Measurements from ENCODE around the gene PLEKHA6. TPM values are rescaled to one million over a fixed set of nuclear protein-coding genes. Genes with fewer than 3 reads are reported as not detected.
A peak's percentile ranks its signal among the peaks of the same experiment; 100 is the strongest.

Gene PLEKHA6
- total RNA-seq, 1 donor, result 3.9 TPM

DNA sequence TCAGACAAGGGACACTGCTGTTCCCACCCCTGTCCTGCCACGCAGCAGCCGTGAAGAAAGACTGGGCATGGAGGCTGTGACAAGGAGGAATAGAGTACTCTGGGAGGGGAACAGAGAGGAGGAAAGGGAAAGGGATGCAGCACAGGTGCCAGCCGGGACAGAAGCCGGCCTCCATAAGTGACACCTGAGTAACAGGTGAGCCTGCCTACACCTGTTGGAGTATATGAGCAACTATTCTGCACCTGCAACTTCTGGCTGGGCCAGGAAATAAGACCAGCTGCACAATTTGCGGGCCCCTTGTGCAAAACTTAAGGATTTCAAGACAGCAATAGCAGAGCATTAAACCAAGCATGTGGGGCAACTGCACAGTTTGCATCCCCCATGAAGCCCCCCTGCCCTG, 73.4 kb downstream of the PLEKHA6 start:
- H3K4me3 ChIP-seq (ENCODE audit: low read depth, low read length), result no peak overlapping the region
- TF ChIP-seq, protein P1, sequence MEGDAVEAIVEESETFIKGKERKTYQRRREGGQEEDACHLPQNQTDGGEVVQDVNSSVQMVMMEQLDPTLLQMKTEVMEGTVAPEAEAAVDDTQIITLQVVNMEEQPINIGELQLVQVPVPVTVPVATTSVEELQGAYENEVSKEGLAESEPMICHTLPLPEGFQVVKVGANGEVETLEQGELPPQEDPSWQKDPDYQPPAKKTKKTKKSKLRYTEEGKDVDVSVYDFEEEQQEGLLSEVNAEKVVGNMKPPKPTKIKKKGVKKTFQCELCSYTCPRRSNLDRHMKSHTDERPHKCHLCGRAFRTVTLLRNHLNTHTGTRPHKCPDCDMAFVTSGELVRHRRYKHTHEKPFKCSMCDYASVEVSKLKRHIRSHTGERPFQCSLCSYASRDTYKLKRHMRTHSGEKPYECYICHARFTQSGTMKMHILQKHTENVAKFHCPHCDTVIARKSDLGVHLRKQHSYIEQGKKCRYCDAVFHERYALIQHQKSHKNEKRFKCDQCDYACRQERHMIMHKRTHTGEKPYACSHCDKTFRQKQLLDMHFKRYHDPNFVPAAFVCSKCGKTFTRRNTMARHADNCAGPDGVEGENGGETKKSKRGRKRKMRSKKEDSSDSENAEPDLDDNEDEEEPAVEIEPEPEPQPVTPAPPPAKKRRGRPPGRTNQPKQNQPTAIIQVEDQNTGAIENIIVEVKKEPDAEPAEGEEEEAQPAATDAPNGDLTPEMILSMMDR (IDR thresholded peaks at IDR 0.05; ENCODE audit: insufficient read depth, low read depth, low read length), result no peak
- DNase-seq (ENCODE audit: low read depth), result no peak

DNA sequence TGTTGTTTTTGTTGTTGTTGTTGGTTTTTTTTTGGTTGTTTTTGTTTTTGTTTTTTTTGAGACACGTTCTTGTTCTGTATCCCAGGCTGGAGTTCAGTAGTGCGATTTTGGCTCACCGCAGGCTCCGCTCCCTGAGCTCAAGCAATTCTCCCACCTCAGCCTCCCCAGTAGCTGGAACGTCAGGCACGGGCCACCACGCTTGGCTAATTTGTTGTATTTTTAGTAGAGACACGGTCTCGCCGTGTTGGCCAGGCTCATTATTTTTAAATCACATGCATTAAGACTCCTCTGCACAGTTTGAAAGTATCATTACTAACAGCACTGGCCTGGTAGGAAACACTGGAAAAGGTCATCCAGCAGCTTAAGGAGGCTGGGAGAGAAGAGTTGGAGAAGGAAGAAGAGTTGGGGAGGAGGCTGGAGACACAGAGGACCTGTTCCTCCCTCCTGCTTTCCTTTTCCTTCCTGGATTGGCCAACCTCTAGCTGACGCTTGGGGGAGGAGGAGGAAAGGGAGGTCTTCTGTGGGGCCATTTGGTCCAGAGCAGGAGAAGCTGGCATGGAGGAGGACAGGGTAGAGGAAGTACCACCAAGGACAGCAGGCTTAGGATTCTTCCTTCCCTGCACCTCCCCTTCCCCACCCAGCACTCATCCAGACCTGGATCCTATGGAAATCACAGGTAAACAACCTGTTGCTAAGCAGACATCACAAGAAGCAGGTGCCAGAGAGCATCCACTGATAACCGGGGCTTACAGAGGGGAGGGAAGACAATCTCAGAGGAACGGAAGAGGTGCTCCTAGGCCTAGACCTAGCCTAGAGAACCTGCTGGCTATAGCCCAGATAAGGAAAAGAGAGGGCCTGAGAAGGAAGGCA, 74.1 kb downstream of the PLEKHA6 start:
- no peak overlapping the region for H3K4me3 ChIP-seq (ENCODE audit: low read depth, low read length)
- no peak for DNase-seq (ENCODE audit: low read depth)
- TF ChIP-seq, protein P1 (IDR thresholded peaks at IDR 0.05; ENCODE audit: insufficient read depth, low read depth, low read length), result no peak

DNA sequence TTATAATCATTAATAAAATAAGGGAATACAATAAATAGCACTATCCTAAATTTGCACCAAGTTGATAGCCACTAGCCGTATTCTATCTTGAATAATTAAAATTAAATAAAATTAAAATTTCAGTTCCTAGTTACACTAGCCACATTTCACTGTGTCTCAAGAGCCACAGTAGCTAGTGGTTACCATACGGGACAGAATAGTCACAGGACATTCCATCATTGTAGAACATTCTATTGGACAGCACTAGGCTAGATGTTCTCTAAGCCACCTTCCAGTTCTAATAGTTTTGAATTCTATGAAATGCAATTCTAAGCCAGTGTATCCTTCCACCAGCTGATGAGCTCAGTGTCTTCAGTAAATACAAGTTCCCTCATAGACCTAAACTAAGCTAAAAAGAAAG, 74.8 kb downstream of the PLEKHA6 start:
- DNase-seq (ENCODE audit: low read depth), result no peak
- no peak overlapping the region for H3K4me3 ChIP-seq (ENCODE audit: low read depth, low read length)
- TF ChIP-seq, protein P1 (IDR thresholded peaks at IDR 0.05; ENCODE audit: insufficient read depth, low read depth, low read length), result no peak

DNA sequence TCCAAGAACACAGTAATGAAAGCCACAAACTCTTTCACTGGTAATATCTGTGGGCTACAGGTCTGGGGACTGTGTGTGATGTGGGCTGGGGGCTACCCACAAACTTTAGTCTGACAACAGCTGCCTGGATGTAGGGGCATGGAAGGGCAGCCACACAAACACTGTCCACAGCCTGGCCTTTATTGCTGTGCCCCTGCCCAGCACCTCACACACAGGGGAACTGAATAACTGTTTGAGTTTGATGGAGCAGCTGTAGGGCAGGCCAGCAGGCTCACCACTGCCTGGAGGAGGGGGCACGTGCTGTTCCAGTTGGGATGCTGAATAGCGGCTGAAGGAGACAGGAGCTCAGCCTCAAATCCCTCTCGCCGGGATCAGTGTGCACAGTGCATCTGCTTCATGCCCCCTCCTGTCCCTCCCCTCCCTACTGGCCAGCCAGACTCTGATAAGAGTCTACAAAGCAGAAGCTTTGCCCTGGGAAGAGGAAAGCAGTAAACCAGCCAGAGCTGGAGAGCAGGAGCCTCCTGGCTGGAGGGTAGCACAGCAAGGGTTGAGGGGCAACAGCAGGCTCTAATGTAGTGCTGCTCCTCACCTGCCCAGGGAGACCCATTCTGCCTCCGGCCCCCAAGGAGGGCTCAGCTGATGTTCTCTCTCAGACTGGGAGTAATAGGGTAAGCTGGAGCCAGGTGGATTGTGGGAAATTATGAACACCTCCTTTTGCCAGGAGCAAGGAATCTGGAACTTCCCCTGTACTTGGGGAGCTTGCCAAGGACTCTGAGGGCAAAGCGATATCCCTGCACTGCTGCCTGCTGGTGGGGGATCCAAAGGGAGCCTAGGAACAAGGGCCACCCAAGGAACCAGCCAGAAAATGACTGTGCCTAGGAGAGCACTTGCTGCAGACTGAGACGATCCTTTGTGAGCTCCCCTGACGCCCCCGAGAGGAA, 75.7 kb downstream of the PLEKHA6 start:
- H3K4me3 ChIP-seq (ENCODE audit: low read depth, low read length), result no peak overlapping the region
- TF ChIP-seq, protein P1 (IDR thresholded peaks at IDR 0.05; ENCODE audit: insufficient read depth, low read depth, low read length), result no peak
- peak; percentile 23 for DNase-seq (ENCODE audit: low read depth)

DNA sequence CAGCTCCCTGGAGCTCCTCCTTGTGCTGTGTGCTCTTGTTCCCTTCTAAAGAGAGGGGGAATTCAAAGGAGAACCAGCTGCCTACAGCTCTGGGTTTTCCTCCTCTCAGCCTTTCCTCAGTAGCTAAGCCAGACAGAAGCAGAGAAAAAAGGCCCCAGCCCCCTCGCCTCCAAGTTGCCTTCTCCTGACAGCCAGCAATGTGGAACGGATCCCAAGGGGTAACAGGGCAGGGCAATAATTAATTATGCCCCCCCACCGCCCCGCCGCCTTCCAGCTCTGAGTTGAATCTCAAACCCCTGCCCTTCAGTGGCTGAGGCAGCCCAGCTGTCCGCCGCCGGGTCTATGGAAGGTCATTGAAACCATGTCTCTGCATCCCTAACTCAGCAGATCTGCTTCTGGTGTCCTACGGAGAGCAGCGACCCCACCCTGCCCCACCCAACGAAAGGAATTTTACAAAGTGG, 76.9 kb downstream of the PLEKHA6 start:
- TF ChIP-seq, protein P1 (IDR thresholded peaks at IDR 0.05; ENCODE audit: insufficient read depth, low read depth, low read length), result no peak
- DNase-seq (ENCODE audit: low read depth), result no peak
- H3K4me3 ChIP-seq (ENCODE audit: low read depth, low read length), result no peak overlapping the region

DNA sequence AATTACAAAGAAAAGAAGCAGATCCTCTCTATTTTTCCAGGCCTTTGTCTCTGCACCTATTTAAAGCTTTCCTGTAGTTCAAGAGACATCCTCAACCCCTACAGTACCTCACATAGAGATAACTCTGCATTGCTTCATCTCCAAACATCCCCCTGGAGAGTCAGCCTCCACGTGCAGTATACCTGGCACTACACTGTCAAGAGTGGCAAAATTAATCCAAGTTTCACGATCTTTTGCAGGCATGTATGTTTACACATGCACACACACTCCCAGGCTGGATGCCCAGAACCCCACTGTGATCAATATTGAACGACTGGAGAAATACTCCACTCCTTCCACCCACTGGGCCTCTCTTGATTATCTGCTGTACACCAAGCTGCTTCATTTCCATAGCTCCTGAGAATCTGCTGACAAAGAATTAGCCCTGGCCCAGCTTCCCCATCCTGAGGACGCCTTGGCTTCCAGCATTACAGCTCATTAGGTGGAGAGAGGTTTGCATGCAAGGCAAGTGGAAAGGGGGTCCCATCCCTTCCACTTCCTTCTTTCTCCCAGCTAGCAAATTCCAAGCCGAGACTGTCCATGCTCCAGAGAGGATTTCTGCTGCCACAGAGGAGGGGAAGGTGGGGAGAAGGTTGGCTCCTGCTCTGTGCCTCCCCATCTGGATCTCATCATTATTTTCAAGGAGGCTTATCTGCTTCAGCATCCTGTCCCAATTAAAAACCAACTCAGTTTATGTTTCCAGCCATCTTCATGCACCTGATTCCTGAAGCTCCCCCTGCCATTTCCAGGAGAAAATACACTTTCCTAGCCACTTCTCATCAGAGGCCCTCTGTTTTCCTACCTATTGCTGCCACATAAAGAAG, 79.4 kb downstream of the PLEKHA6 start:
- TF ChIP-seq, protein P1 (IDR thresholded peaks at IDR 0.05; ENCODE audit: insufficient read depth, low read depth, low read length), result no peak
- no peak overlapping the region for H3K4me3 ChIP-seq (ENCODE audit: low read depth, low read length)
- DNase-seq (ENCODE audit: low read depth), result no peak

Data from fibroblast of villous mesenchyme (primary cell).